Left lobe of liver (tissue), 2 donors: ENCODE data around the gene UBD. TPM values are rescaled to one million over a fixed set of nuclear protein-coding genes. Genes with fewer than 3 reads are reported as not detected.

ENCODE experiments used
- ATAC-seq: fragments of 200-7000 bp; cut with Tn5 transposase; one replicate; pipeline ENCODE4 v1.9.1; 2020; ENCODE audit warnings: mild to moderate bottlenecking, moderate library complexity
- DNase-seq: peaks from one replicate; pipeline ENCODE4 v3.0.0-alpha.2; 2020; ENCODE audit warnings: low spot score
- total RNA-seq: library from RNA; stranded (reverse); gene quantifications from one replicate; pipeline ENCODE4 v1.2.1, GENCODE V29; 2021
- donor health status: DM: no; HTN: no; CAD: no; lungs with moderate emphysema.
- donor health status: DM: no; HTN: yes; CAD: no.

The UBD gene
- total RNA-seq, 1 donor from 2014 or later = 0.93 TPM

- ATAC-seq (no peak), DNase-seq (no peak)
These were observed 2.2 kb upstream of the UBD start for GRCh38 chr6:29561606-29562181.

DNA sequence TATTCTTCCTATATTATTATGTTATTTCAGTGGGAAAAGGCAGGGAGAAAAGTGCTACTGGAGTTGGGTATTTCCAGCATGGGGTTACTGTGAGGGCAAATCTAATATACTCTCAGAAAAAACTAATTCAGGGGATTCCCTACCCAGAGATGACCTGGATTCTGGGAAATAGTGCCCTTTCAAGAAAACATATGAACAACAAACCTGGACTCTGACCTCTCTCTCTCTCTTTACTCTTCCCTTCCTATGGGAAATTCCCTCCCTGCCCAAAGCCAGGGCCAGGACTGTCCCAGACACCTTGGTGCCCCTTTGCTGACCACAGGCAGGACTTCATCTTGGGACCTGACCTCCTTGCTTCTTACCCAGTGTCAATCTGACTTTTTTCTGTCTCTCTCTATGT lies 1.6 kb upstream of the UBD start:
- no peak for DNase-seq

DNA sequence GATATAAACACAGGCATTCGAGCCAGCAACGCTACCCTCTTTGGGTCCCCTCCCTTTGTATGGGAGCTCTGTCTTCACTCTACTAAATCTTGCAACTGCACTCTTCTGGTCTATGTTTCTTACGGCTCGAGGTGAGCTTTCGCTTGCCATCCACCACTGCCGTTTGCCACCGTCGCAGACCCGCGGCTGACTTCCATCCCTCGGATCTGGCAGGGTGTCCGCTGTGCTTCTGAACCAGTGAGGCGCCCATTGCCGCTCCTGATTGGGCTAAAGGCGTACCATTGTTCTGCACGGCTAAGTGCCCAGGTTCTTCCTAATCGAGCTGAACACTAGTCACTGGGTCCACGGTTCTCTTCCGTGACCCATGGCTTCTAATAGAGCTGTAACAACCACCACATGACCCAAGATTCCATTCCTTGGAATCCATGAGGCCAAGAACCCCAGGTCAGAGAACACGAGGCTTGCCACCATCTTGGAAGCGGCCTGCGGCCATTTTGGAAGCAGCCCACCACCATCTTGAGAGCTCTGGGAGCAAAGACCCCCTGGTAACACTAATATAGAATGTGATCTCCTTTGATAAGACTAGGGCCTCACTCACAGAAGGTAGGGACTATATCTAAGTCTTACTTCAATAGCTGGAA lies 973 bp downstream of the UBD start:
- no peak for ATAC-seq

More for the DNA sequence above, 1.6 kb upstream of the UBD start:
- ATAC-seq = no peak

GRCh38 chr6:29557320-29557719 lies 2.2 kb downstream of the UBD start:
- DNase-seq = no peak
- no peak for ATAC-seq

More for the DNA sequence above, 973 bp downstream of the UBD start:
- no peak for DNase-seq

DNA sequence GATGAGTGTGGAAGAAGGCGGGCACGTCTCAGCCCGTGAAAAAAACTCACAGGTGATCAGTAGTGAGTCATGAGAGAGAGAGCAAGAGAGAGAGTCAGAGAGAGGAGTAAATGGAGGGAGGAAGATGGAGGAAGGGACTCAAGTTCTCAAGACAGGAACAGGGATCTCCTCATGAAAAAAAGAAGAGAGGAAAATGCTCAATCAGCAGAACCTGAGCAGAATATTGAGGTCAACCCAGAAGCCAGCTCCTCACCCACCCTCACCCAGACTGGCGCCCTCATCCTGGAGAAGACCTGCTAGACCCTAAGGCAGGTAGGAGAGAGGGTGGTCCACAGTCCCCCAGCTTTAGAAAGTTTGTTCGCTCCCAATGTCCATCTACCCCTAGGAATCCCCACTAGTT lies 4.8 kb downstream of the UBD start:
- DNase-seq = no peak
- ATAC-seq = no peak

GRCh38 chr6:29553268-29554057 lies 6.1 kb downstream of the UBD start:
- no peak for DNase-seq
- ATAC-seq = peak; percentile 40

- DNase-seq (no peak), ATAC-seq (peak; percentile 26)
These were observed 7.0 kb downstream of the UBD start for GRCh38 chr6:29552512-29553051.

DNA sequence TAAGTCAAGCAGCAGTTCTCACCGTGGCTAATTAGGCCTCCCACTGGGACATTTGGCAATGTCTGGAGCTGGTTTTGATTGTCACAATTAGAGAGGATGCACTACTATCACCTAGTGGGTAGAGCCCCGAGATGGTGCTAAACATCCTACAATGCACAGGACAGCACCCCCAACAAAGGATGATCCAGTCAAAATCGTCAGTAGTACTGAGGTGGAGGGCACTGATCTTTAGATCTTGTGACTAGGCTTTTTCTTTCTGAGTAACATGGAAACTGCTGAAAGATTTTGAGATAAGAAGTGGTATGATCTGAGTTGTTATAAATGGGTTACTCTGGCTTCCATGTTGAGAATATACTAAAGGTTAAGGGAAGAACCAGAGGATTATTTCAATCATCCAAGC lies 12.0 kb downstream of the UBD start:
- no peak for ATAC-seq
- no peak for DNase-seq

DNA sequence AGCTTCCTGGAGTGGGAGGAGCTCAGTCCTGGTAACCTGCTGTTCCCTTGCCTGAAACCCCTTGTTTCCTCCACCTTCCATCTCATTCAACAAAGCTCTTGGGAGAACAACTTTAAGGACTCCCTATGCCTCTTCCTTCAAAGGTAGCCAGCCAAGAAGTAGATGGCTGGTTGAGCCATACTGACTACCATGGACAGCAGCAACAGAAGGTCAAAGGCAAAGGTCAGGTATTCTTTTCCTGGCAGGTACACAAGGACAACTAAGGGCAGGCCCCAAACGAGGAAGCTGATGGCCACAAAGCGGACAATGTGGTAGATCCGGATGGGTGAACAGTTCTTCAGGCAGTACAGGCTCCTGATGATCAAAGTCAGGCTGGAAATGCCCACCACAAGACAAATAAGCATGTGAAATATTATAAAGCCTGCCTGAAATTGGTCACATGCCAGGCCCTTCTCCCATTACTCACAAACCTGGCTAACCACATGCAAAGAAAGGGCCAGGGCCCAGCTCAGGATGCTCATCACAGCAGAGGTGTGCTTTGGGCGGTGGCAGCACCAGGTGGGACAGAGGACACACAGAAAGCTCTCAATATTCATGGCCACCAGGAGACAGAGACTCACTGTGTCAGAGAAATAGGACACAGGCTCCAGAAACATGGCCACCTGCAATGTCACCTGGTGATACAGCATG lies 21.7 kb downstream of the UBD start:
- peak; percentile 48 for ATAC-seq
- DNase-seq = no peak

DNA sequence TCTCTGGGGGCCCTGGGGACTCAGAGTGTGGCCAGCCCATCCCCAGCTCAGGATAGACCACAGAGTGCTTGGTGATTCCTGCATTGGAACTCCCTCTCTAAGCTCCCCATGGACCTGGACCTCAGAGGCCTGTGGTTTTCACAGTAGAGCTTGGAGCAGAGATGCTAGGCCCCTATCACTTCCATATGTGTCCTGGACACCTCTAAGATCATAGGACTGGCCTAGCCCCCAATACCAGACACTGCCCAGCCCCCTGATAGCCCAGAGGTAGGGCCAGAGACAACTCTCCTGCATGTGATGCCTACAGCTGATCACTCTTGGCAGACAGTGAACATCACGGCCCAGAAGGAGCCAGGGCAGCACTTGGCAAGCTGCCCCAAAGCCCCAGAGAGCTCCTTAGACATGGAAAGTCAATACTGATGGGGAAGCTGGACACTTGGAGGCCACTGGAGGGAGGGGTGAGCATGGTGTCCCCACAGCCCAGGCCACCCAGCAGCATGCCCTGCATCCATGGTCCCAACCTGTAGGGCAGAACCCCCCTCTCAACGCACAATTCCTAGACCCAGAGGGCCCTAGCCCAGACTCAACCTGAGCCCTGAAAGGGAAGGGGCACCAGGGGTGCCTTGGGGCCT lies 27.1 kb downstream of the UBD start:
- ATAC-seq = no peak
- no peak for DNase-seq

DNA sequence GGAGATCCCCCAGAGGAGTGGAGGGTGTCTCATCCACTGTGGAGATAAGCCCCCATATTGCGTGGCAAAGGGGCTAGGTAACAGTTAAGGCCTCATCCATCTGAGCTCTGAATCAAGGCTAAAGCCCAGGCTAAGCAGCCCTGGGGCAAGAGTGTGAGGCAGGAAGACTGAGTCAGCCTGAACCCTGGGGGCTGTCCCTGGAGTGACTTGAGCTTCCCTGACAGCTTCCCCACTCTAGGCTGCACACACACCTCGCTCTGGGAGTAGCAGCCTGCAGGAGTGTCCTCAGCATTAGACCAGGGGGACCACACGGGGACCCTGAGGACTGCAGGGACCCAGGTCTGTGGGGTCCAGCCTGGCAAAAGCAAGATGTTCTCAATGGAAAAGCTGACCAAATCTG lies 27.9 kb downstream of the UBD start:
- DNase-seq = no peak
- no peak for ATAC-seq

GRCh38 chr6:29530671-29531310 lies 28.7 kb downstream of the UBD start:
- ATAC-seq = no peak
- DNase-seq = no peak

DNA sequence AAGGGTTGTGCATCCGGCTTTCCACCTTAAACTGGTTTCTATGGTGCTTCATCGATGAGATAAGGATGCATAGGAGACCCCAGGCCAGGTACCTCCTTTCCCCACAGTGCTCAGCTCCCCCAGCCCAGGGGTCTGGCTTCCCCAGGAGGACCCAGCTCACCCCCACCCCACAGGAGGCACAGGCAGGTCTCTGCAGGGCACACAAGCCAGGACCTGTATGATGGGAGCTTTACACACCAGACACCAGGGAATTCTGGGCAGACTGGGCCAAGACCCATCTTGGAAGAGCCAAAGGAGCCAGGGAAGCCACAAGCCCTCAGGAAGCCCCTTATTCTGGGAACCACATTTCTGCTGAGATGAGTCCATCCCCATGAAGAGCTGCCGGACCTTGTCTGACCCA lies 29.6 kb downstream of the UBD start:
- ATAC-seq (no peak), DNase-seq (no peak)

- ATAC-seq = no peak
- DNase-seq = no peak
These were observed 30.5 kb downstream of the UBD start for GRCh38 chr6:29528988-29529560.

GRCh38 chr6:29528300-29528931 lies 31.1 kb downstream of the UBD start:
- ATAC-seq = peak; percentile 55
- DNase-seq = no peak

GRCh38 chr6:29527564-29527963 lies 32.0 kb downstream of the UBD start:
- DNase-seq (no peak), ATAC-seq (no peak)

DNA sequence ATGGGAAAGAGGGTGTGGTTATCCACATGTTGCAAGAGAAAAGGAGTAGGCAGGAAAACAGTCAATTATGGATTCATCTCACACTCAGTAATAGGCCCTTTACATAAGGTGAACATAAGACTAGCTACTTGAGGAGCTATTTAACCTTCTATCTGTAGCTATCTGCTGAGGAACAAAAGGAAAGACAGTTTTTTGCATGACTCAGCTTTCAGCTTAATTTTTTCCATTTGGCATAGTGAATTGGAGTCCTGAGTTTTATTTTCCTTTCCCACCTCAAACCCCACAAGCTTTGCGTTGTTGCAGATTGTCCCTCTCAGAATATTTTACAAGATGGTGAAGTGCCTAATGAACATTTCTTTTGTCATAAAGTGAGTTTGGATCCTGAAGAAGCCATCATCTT lies 32.4 kb downstream of the UBD start:
- no peak for DNase-seq
- no peak for ATAC-seq

GRCh38 chr6:29525311-29525639 lies 34.3 kb downstream of the UBD start:
- no peak for ATAC-seq
- no peak for DNase-seq

DNA sequence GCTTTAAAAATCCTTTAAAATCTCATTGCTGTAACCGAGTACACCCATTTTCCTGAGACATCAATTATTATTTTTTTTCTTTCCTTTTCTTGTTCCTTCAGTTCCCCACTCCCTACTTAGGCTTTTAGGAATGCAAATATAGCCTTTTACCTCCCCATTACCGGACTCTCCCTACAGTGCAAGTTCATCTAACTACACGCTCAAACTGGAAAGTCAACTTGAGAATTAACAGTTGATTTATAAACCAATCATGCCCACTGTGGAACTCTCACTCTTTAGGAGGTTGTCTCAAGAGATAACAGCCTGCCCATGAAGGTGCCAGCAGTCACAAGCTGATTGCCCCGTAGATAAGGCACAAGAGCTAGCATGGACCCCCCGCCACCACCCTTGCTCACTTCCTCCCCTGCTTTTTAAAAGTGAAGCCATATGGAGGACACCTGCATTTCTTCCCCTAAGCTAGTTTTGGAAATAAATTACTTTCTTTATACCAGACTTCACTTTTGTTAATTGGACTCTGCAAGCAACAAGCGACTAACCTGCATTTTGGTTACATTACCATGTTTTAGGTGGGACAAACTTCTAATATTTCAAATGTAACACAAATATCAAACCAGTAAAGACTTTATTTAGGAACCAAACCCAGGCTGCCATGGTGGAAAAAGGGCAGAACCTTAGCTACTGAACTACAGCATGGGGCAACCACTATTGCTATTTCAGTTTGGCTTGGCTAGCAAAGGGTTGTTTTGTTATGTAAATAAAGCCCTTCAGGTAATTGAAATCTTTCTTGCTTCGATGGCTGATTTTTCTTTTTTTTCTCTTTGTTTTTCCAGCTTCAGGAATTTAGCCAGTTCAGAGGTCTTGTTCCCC lies 34.9 kb downstream of the UBD start:
- ATAC-seq (no peak), DNase-seq (no peak)
